Measurements from ENCODE around the gene MAGEF1. TPM values are rescaled to one million over a fixed set of nuclear protein-coding genes. Genes with fewer than 3 reads are reported as not detected.

Gene MAGEF1
- total and polyA plus RNA-seq, 10 of the 15 experiments (the other 5 are each of a cell fraction or from before 2014, with no cell fraction given) = 2.3 to 62.2 (median 27.1) TPM

- TF ChIP-seq ZNF592 (IDR thresholded peaks at IDR 0.05) (no peak), CEBPB (IDR thresholded peaks at IDR 0.05; ENCODE audit: borderline replicate concordance in 1 of 2, low read depth in 2 of 2, low read length in 2 of 2) (no peak), KAT2A (conservative IDR thresholded peaks at IDR 0.05; ENCODE audit: control insufficient read depth, low read depth, low read length) (no peak), TBL1XR1 (IDR thresholded peaks at IDR 0.05; ENCODE audit: low read depth, low read length) (no peak), ASH2L (IDR thresholded peaks at IDR 0.05; ENCODE audit: borderline replicate concordance, low read depth) (no peak), SRF (IDR thresholded peaks at IDR 0.05; ENCODE audit: low read depth in 2 of 2, low read length in 2 of 2) (no peak), ATF7 (IDR thresholded peaks at IDR 0.05; ENCODE audit: low read depth) (no peak), CTCF (IDR thresholded peaks at IDR 0.05 in 2 of 3, conservative IDR thresholded peaks at IDR 0.05 in 1 of 3; ENCODE audit: control insufficient read depth in 2 of 3, extremely low read depth in 1 of 3, insufficient read depth in 1 of 3, low read depth in 3 of 3, low read length in 3 of 3) (no peak), CHD4 (IDR thresholded peaks at IDR 0.05) (no peak), CBX3 (IDR thresholded peaks at IDR 0.05; ENCODE audit: borderline replicate concordance, low read depth) (no peak), ETV6 (conservative IDR thresholded peaks at IDR 0.05 in 1 of 2, IDR thresholded peaks at IDR 0.05 in 1 of 2; ENCODE audit: borderline replicate concordance in 1 of 2, low read depth in 1 of 2) (no peak)
These were observed 7.8 kb upstream of the MAGEF1 start (continued) for GRCh38 chr3:184719709-184720108.

Data from GM12878 (cell line).